ENCODE measurements around the gene CTTNBP2. TPM values are rescaled to one million over a fixed set of nuclear protein-coding genes. Genes with fewer than 3 reads are reported as not detected.

The CTTNBP2 gene
- total and polyA plus RNA-seq, 2 experiments from 2014 or later: 7.9 to 14.5 TPM

DNA sequence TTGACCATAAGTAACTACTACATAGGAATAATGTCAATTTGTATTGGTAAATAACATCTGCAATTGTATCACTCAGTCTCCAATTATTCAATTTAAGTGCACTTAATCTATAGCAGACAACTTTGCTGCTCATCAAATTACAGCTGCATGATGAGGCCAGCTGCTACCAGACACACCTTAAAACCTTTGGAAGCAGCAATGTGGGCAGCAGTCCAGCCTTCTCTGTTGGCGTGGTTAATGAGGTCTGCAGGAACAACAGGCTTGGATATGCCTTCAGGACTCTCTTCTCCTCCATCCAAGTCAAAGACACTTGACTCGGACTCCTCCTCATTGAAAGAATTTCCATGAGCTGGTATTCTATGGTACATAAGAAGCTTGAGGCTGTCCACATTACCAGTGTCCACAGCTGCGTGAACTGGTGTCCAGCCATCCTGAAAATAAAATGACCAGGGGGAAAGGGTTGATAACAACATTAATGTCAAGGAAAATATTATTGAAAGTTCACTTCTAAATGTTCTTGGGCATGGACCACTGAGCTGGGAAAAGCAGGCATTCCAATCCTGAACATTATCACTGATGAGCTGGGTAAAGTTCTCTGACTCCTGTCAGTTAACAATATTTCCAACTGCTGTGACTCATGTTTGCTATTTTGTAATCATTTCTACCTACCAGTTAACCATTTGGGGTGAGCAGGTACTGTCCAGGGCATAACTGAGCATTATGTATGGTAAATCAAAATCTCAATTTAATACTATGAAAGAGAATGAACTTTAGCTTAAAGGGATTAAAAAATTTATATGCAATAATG lies 95.7 kb downstream of the CTTNBP2 start:
- Histone ChIP-seq H3K27ac (no peak overlapping the region), H3K36me3 (replicated peaks; ENCODE audit: insufficient read depth, low read depth) (no peaks in the 10 kb centered on the region), H2AFZ (no peak overlapping the region), H3K4me3 (no peak overlapping the region), H4K20me1 (ENCODE audit: insufficient read depth, poor library complexity, severe bottlenecking) (no peaks in the 10 kb centered on the region), H3K79me2 (no peaks in the 10 kb centered on the region), H3K4me2 (no peak overlapping the region), H3K4me1 (ENCODE audit: insufficient read depth) (no peaks in the 10 kb centered on the region), H3K9me2 (replicated peaks; ENCODE audit: insufficient read depth) (no peaks in the 10 kb centered on the region), H3K27me3 (no peaks in the 10 kb centered on the region), H3K9me3 (ENCODE audit: low read depth) (no peaks in the 10 kb centered on the region)
- WGBS (ENCODE audit: low lambda C conversion rate, missing lambda C conversion rate): 90% methylated on average over 3 of the region's 3 CpGs
- no peak for TF ChIP-seq CTCF (IDR thresholded peaks at IDR 0.05; ENCODE audit: poor library complexity)
- no peak for TF ChIP-seq EZH2phosphoT487 (IDR thresholded peaks at IDR 0.05; ENCODE audit: low read depth, severe bottlenecking, unreplicated experiment)
- TF ChIP-seq EZH2 (IDR thresholded peaks at IDR 0.05; ENCODE audit: borderline replicate concordance): no peak
- no peak for DNase-seq (ENCODE audit: low spot score)

- Histone ChIP-seq H3K36me3 (replicated peaks; ENCODE audit: insufficient read depth, low read depth) (no peaks in the 10 kb centered on the region), H3K9me2 (replicated peaks; ENCODE audit: insufficient read depth) (no peaks in the 10 kb centered on the region), H4K20me1 (ENCODE audit: insufficient read depth, poor library complexity, severe bottlenecking) (no peaks in the 10 kb centered on the region), H3K79me2 (no peaks in the 10 kb centered on the region), H3K27ac (no peak overlapping the region), H3K4me3 (no peak overlapping the region), H3K27me3 (no peaks in the 10 kb centered on the region), H3K4me1 (ENCODE audit: insufficient read depth) (no peaks in the 10 kb centered on the region), H2AFZ (no peak overlapping the region), H3K9me3 (ENCODE audit: low read depth) (no peaks in the 10 kb centered on the region), H3K4me2 (no peak overlapping the region)
- TF ChIP-seq EZH2phosphoT487 (IDR thresholded peaks at IDR 0.05; ENCODE audit: low read depth, severe bottlenecking, unreplicated experiment) (no peak), CTCF (IDR thresholded peaks at IDR 0.05; ENCODE audit: poor library complexity) (no peak), EZH2 (IDR thresholded peaks at IDR 0.05; ENCODE audit: borderline replicate concordance) (no peak)
- no peak for DNase-seq (ENCODE audit: low spot score)
Observed at GRCh38 chr7:117776224-117776623, 97.0 kb downstream of the CTTNBP2 start.

DNA sequence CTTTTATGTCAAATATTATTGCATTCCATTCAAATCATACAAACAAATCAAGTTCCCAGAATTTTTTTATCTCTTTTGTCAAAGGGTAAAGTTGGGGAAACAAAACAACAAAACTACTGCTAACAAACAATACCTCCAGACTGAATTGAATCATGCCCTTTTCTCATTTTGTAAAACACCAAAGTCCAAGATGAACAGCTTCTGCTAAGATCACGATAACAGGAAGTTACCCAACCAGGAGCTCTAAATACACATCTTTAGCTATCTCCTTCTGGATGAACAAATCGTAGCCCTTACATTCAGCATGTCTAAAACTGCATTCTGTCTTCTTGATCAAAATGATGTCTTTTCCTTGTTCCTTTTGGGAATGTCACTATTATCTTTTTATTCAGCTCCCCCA lies 97.4 kb downstream of the CTTNBP2 start:
- TF ChIP-seq EZH2 (IDR thresholded peaks at IDR 0.05; ENCODE audit: borderline replicate concordance): no peak
- no peak for TF ChIP-seq CTCF (IDR thresholded peaks at IDR 0.05; ENCODE audit: poor library complexity)
- no peak for TF ChIP-seq EZH2phosphoT487 (IDR thresholded peaks at IDR 0.05; ENCODE audit: low read depth, severe bottlenecking, unreplicated experiment)
- Histone ChIP-seq H3K27me3 (no peaks in the 10 kb centered on the region), H3K9me3 (ENCODE audit: low read depth) (no peaks in the 10 kb centered on the region), H3K4me1 (ENCODE audit: insufficient read depth) (no peaks in the 10 kb centered on the region), H3K79me2 (no peaks in the 10 kb centered on the region), H3K9me2 (replicated peaks; ENCODE audit: insufficient read depth) (no peaks in the 10 kb centered on the region), H3K4me3 (no peak overlapping the region), H3K27ac (no peak overlapping the region), H3K4me2 (no peak overlapping the region), H2AFZ (no peak overlapping the region), H4K20me1 (ENCODE audit: insufficient read depth, poor library complexity, severe bottlenecking) (no peaks in the 10 kb centered on the region), H3K36me3 (replicated peaks; ENCODE audit: insufficient read depth, low read depth) (no peaks in the 10 kb centered on the region)
- WGBS (ENCODE audit: low lambda C conversion rate, missing lambda C conversion rate): 78% methylated on average over 2 of the region's 2 CpGs
- no peak for DNase-seq (ENCODE audit: low spot score)
